Measurements from ENCODE around the gene TMEM231.
"Not testable (repeated sequence)": the region's sequence is repeated elsewhere in the genome, so short reads cannot be mapped to it uniquely, and the experiment has no call there.

TMEM231 gene

DNA sequence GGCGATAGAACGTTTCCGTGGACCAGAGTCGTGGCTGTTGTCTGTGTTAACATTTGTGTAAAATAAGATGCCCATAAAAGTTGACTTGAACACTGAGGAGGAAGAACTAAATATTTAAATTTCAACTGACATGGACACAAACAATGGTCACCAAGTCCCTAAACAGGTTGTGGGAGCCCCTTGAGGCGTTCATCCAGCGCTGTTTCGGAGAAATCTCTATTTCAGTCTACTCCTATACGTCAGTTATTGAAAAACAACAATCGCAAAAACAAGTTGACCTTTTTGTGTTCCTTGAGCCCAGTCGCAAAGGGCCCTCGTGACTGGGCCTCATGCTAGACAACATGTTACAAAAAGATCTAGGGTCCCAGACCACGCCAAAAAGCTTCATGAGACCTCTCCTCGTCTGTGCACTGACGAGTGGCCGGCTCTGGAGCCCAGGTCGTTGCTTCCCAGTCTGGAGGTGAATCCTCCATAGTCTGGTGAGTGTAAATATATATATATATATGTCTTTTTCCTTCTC lies 439 bp upstream of the TMEM231 start:
- no peaks in the 10 kb centered on the region for H3K9me3 ChIP-seq (ENCODE audit: control extremely low read depth in 1 of 5, control insufficient read depth in 4 of 5, insufficient read depth in 2 of 5, low read depth in 1 of 5, low read length in 4 of 5)
- H3K4me1 ChIP-seq (ENCODE audit: control extremely low read depth in 1 of 4, control insufficient read depth in 4 of 4, insufficient read depth in 4 of 4, low read length in 3 of 4): peaks cover 4 to 23% (median 16%) of the 10 kb centered on the region in 4 experiments
- H3K27ac ChIP-seq (ENCODE audit: insufficient read depth in 1 of 2, low read depth in 1 of 2, low read length in 2 of 2, poor library complexity in 1 of 2, severe bottlenecking in 2 of 2): peak overlapping the region in 1 of 2 experiments; percentile 61
- H3K4me3 ChIP-seq (ENCODE audit: control insufficient read depth in 1 of 7, extremely low read depth in 1 of 7, insufficient read depth in 4 of 7, low read depth in 2 of 7, low read length in 6 of 7): peak overlapping the region in 6 of 7 experiments; percentile 33 to 86 (median 74)
- DNase-seq: no peak
- no peaks in the 10 kb centered on the region for H3K36me3 ChIP-seq (ENCODE audit: control insufficient read depth in 4 of 4, insufficient read depth in 4 of 4, low read length in 3 of 4)
- ChIA-PET POLR2A (interaction anchor here (0.7 kb wide), 1 partner anchor 8 kb away, joined by 3 read pairs; no protein-coding TSS in a partner anchor), CTCF (interaction anchor here (1.2 to 1.9 kb wide), 4 partner anchors 8 to 91 kb away, joined by 3 to 7 read pairs (median 3); partner anchors contain the start of gene TMEM170A)
- WGBS (ENCODE audit: insufficient coverage): 48% methylated on average over 12 of the region's 16 CpGs
- H3K27me3 ChIP-seq (replicated peaks in 2 of 5; ENCODE audit: control insufficient read depth in 4 of 5, insufficient read depth in 5 of 5, low read length in 4 of 5): peaks cover 0 to 3% (median 0%) of the 10 kb centered on the region in 5 experiments

DNA sequence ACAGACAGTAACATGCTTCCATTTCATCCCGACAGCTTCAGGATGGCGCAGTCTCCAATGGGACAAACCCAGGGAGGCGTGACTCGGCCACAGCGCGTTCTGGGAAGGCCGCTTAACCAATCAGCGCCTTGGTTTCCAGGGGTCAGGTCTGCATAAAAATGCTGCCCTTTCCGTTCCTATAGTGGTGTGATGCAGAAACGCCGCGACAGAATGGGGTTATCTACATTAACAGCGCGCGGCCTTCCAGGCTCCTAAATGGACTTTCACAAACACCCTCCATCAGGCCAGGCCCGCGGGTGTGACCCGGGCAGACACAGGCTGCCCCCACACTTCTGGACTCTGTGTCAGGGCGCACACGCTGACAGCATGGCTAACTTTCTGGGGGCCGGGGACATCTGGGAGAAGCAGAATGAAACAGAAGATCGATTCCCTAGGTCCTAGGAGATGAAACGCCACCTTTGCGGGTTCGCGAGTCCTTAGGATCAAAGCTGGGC lies 792 bp downstream of the TMEM231 start:
- Histone ChIP-seq H3K27ac (ENCODE audit: insufficient read depth in 1 of 2, low read depth in 1 of 2, low read length in 2 of 2, poor library complexity in 1 of 2, severe bottlenecking in 2 of 2) (peak overlapping the region in 1 of 2 experiments; percentile 54), H3K4me3 (ENCODE audit: control insufficient read depth in 1 of 7, extremely low read depth in 1 of 7, insufficient read depth in 4 of 7, low read depth in 2 of 7, low read length in 6 of 7) (peak overlapping the region; percentile 63 to 86 (median 70)), H3K4me1 (ENCODE audit: control extremely low read depth in 1 of 4, control insufficient read depth in 4 of 4, insufficient read depth in 4 of 4, low read length in 3 of 4) (peaks cover 4 to 27% (median 19%) of the 10 kb centered on the region in 4 experiments), H3K36me3 (ENCODE audit: control insufficient read depth in 4 of 4, insufficient read depth in 4 of 4, low read length in 3 of 4) (no peaks in the 10 kb centered on the region), H3K9me3 (ENCODE audit: control extremely low read depth in 1 of 5, control insufficient read depth in 4 of 5, insufficient read depth in 2 of 5, low read depth in 1 of 5, low read length in 4 of 5) (no peaks in the 10 kb centered on the region), H3K27me3 (replicated peaks in 2 of 5; ENCODE audit: control insufficient read depth in 4 of 5, insufficient read depth in 5 of 5, low read length in 4 of 5) (peaks cover 0 to 2% (median 0%) of the 10 kb centered on the region in 5 experiments)
- ChIA-PET CTCF (interaction anchor here (1.2 to 1.9 kb wide), 3 partner anchors 9 to 90 kb away, joined by 3 to 7 read pairs (median 3); partner anchors contain the start of gene TMEM170A), POLR2A (no interaction called here)
- peak in 2 of 3 donors; percentile 19 to 28 for DNase-seq
- WGBS (ENCODE audit: insufficient coverage): 0% methylated on average over 15 of the region's 26 CpGs

DNA sequence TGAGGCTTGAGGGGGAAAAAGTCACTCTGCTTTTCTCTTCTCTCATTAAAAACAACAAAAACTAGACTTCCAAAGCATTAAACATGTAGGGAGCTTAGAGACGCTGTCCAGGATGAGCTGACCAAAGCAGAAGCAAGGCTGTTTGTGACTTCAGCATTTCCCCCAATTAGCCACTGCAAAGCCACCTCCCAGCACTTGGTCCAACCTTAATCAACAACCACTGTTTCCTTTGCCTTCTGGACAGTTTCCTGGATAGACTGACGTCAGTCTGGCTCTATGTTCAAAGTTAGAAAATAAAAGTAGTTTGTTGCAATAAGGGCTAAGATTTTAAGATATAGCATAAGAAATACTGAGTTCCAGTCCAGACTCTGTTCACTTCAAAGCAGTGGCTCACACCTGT lies 3.1 kb downstream of the TMEM231 start:
- ChIA-PET POLR2A (no interaction called here), CTCF (interaction anchor here (0.9 to 1.6 kb wide), 6 partner anchors 17 to 82 kb away, joined by 3 to 5 read pairs (median 3); partner anchors contain the start of gene CHST5)
- DNase-seq: no peak
- no peak overlapping the region for H3K27ac ChIP-seq (ENCODE audit: insufficient read depth in 1 of 2, low read depth in 1 of 2, low read length in 2 of 2, poor library complexity in 1 of 2, severe bottlenecking in 2 of 2)
- peaks cover 4 to 31% (median 23%) of the 10 kb centered on the region in 4 experiments for H3K4me1 ChIP-seq (ENCODE audit: control extremely low read depth in 1 of 4, control insufficient read depth in 4 of 4, insufficient read depth in 4 of 4, low read length in 3 of 4)
- H3K27me3 ChIP-seq (replicated peaks in 2 of 5; ENCODE audit: control insufficient read depth in 4 of 5, insufficient read depth in 5 of 5, low read length in 4 of 5): no peaks in the 10 kb centered on the region
- WGBS (ENCODE audit: insufficient coverage): 67% methylated on average over 1 of the region's 2 CpGs
- H3K9me3 ChIP-seq (ENCODE audit: control extremely low read depth in 1 of 5, control insufficient read depth in 4 of 5, insufficient read depth in 2 of 5, low read depth in 1 of 5, low read length in 4 of 5): no peaks in the 10 kb centered on the region
- H3K4me3 ChIP-seq (ENCODE audit: control insufficient read depth in 1 of 7, extremely low read depth in 1 of 7, insufficient read depth in 4 of 7, low read depth in 2 of 7, low read length in 6 of 7): no peak overlapping the region
- no peaks in the 10 kb centered on the region for H3K36me3 ChIP-seq (ENCODE audit: control insufficient read depth in 4 of 4, insufficient read depth in 4 of 4, low read length in 3 of 4)

DNA sequence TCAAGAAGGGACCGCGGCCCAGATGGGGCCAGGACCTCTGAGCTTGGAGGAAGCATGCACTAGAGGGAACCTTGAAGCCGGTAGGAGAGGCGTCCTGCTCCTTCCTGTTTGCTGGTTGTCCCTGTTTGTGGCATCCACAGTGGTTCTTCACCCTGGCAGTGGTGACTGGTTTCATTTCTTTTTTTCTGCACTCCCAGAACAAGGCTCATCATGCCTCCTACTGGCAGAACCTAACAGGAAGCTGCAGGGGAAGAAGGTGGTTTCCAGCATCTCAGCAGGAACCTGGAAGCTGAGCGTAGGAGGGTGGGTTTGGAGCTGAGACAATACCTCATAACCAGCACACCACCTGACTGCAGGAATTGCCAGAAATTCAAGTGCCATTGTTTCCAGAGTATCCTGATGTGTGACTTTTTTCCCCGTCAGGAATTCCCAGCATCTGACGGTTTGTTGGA lies 5.8 kb downstream of the TMEM231 start:
- peaks cover 4 to 17% (median 11%) of the 10 kb centered on the region in 4 experiments for H3K4me1 ChIP-seq (ENCODE audit: control extremely low read depth in 1 of 4, control insufficient read depth in 4 of 4, insufficient read depth in 4 of 4, low read length in 3 of 4)
- no peaks in the 10 kb centered on the region for H3K36me3 ChIP-seq (ENCODE audit: control insufficient read depth in 4 of 4, insufficient read depth in 4 of 4, low read length in 3 of 4)
- H3K4me3 ChIP-seq (ENCODE audit: control insufficient read depth in 1 of 7, extremely low read depth in 1 of 7, insufficient read depth in 4 of 7, low read depth in 2 of 7, low read length in 6 of 7): peak overlapping the region in 3 of 7 experiments; percentile 29 to 66 (median 37)
- ChIA-PET POLR2A (interaction anchor here (0.5 kb wide), 1 partner anchor 8 kb away, joined by 5 read pairs; no protein-coding TSS in a partner anchor), CTCF (interaction anchor here (0.6 to 3.8 kb wide), 16 partner anchors 10 to 86 kb away, joined by 3 to 27 read pairs (median 4); no protein-coding TSS in a partner anchor)
- no peaks in the 10 kb centered on the region for H3K27me3 ChIP-seq (replicated peaks in 2 of 5; ENCODE audit: control insufficient read depth in 4 of 5, insufficient read depth in 5 of 5, low read length in 4 of 5)
- H3K9me3 ChIP-seq (ENCODE audit: control extremely low read depth in 1 of 5, control insufficient read depth in 4 of 5, insufficient read depth in 2 of 5, low read depth in 1 of 5, low read length in 4 of 5): no peaks in the 10 kb centered on the region
- DNase-seq: peak; percentile 69 to 86 (median 85)
- 50% methylated on average over 4 of the region's 7 CpGs for WGBS (ENCODE audit: insufficient coverage)
- H3K27ac ChIP-seq (ENCODE audit: insufficient read depth in 1 of 2, low read depth in 1 of 2, low read length in 2 of 2, poor library complexity in 1 of 2, severe bottlenecking in 2 of 2): no peak overlapping the region

DNA sequence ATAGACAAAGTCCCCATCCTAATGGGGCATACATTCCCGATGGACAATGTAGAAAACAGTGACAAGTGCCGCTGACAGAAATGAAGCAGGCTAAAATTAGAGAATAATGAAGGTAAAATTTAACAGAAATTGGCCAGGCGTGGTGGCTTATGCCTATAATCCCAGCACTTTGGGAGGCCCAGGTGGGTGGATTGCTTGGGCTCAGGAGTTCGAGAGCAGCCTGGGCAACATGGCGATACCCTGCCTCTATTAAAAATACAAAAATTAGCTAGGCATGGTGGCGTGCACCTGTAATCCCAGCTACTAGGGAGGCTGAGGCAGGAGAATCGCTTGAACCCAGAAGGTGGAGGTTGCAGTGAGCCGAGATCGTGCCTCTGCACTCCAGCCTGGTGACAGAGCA lies 7.6 kb downstream of the TMEM231 start:
- CTCF ChIA-PET: interaction anchor here (1.0 to 3.8 kb wide), 5 partner anchors 8 to 83 kb away, joined by 3 to 27 read pairs (median 5); no protein-coding TSS in a partner anchor
- POLR2A ChIA-PET; H3K27ac ChIP-seq (ENCODE audit: insufficient read depth in 1 of 2, low read depth in 1 of 2, low read length in 2 of 2, poor library complexity in 1 of 2, severe bottlenecking in 2 of 2); H3K9me3 ChIP-seq (ENCODE audit: control extremely low read depth in 1 of 5, control insufficient read depth in 4 of 5, insufficient read depth in 2 of 5, low read depth in 1 of 5, low read length in 4 of 5); H3K4me3 ChIP-seq (ENCODE audit: control insufficient read depth in 1 of 7, extremely low read depth in 1 of 7, insufficient read depth in 4 of 7, low read depth in 2 of 7, low read length in 6 of 7); H3K27me3 ChIP-seq (replicated peaks in 2 of 5; ENCODE audit: control insufficient read depth in 4 of 5, insufficient read depth in 5 of 5, low read length in 4 of 5); DNase-seq; H3K36me3 ChIP-seq (ENCODE audit: control insufficient read depth in 4 of 4, insufficient read depth in 4 of 4, low read length in 3 of 4): not testable (repeated sequence)
- H3K4me1 ChIP-seq (ENCODE audit: control extremely low read depth in 1 of 4, control insufficient read depth in 4 of 4, insufficient read depth in 4 of 4, low read length in 3 of 4): peaks cover 0 to 11% (median 7%) of the 10 kb centered on the region in 4 experiments
- WGBS (ENCODE audit: insufficient coverage): 93% methylated on average over 9 of the region's 9 CpGs

DNA sequence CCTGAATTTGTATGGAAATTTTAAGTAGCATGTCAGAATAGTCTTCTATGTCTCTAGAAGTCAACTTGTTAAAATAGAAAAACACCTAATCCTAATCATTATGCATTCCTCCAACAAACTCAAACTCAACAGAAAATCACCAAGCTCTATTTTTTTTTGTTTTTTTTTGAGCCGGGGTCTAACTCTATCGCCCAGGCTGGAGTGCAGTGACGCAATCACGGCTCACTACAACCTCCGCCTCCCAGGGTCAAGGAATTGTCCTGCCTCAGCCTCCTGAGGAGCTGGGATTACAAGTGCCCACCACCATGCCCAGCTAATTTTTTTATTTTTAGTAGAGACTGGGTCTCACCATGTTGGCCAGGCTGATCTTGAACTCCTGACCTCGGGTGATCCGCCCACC lies 9.8 kb downstream of the TMEM231 start:
- no peaks in the 10 kb centered on the region for H3K27me3 ChIP-seq (replicated peaks in 2 of 5; ENCODE audit: control insufficient read depth in 4 of 5, insufficient read depth in 5 of 5, low read length in 4 of 5)
- ChIA-PET CTCF (interaction anchor here (0.6 to 1.8 kb wide), 2 partner anchors 19 to 28 kb away, joined by 3 to 4 read pairs; no protein-coding TSS in a partner anchor), POLR2A (no interaction called here)
- H3K36me3 ChIP-seq (ENCODE audit: control insufficient read depth in 4 of 4, insufficient read depth in 4 of 4, low read length in 3 of 4): peaks cover 0 to 5% (median 3%) of the 10 kb centered on the region in 4 experiments
- H3K4me1 ChIP-seq (ENCODE audit: control extremely low read depth in 1 of 4, control insufficient read depth in 4 of 4, insufficient read depth in 4 of 4, low read length in 3 of 4): peaks cover 0 to 8% (median 7%) of the 10 kb centered on the region in 4 experiments
- no peak for DNase-seq
- no peak overlapping the region for H3K4me3 ChIP-seq (ENCODE audit: control insufficient read depth in 1 of 7, extremely low read depth in 1 of 7, insufficient read depth in 4 of 7, low read depth in 2 of 7, low read length in 6 of 7)
- H3K9me3 ChIP-seq (ENCODE audit: control extremely low read depth in 1 of 5, control insufficient read depth in 4 of 5, insufficient read depth in 2 of 5, low read depth in 1 of 5, low read length in 4 of 5): no peaks in the 10 kb centered on the region
- H3K27ac ChIP-seq (ENCODE audit: insufficient read depth in 1 of 2, low read depth in 1 of 2, low read length in 2 of 2, poor library complexity in 1 of 2, severe bottlenecking in 2 of 2): no peak overlapping the region
- 99% methylated on average over 7 of the region's 7 CpGs for WGBS (ENCODE audit: insufficient coverage)

DNA sequence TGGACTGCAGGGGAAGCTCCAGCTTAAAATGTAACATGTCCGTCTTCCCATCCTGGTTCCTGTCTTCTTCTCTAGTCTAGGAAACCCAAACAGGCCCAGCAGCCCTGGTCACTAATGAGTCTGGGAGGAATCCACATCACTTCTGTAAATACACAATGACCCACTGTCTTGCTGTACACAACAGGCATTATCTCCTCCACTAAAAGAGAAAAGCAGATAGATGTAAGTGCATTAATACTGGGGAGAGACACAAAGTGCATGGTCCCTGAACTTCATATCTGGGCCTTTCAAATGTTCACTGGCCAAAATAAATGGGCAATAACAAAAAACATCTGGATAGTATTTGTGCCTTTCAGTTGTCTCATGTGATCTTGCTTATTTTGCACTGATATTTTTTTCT lies 10.2 kb downstream of the TMEM231 start:
- H3K9me3 ChIP-seq (ENCODE audit: control extremely low read depth in 1 of 5, control insufficient read depth in 4 of 5, insufficient read depth in 2 of 5, low read depth in 1 of 5, low read length in 4 of 5); H3K36me3 ChIP-seq (ENCODE audit: control insufficient read depth in 4 of 4, insufficient read depth in 4 of 4, low read length in 3 of 4); H3K27me3 ChIP-seq (replicated peaks in 2 of 5; ENCODE audit: control insufficient read depth in 4 of 5, insufficient read depth in 5 of 5, low read length in 4 of 5); H3K4me1 ChIP-seq (ENCODE audit: control extremely low read depth in 1 of 4, control insufficient read depth in 4 of 4, insufficient read depth in 4 of 4, low read length in 3 of 4); DNase-seq; CTCF ChIA-PET; H3K27ac ChIP-seq (ENCODE audit: insufficient read depth in 1 of 2, low read depth in 1 of 2, low read length in 2 of 2, poor library complexity in 1 of 2, severe bottlenecking in 2 of 2); H3K4me3 ChIP-seq (ENCODE audit: control insufficient read depth in 1 of 7, extremely low read depth in 1 of 7, insufficient read depth in 4 of 7, low read depth in 2 of 7, low read length in 6 of 7); POLR2A ChIA-PET: not testable (repeated sequence)
- WGBS (ENCODE audit: insufficient coverage): no CpG with 5 or more reads among the region's 1 CpG

Data from common myeloid progenitor, CD34-positive (primary cell).